OCI-LY1 (cell line): Measurements from ENCODE around the gene NRDC.

Experiments
- EZH2 ChIP-seq: fragments of 200-600 bp; sonication (generic), shearing (Covaris generic); IDR thresholded peaks from 2 replicates; pipeline ENCODE4 v1.8.0; 2017; ENCODE audit warnings: borderline replicate concordance, mixed run types, mild to moderate bottlenecking, antibody characterized with exemption, low read length, moderate library complexity, mixed read lengths
- TF ChIP-seq, protein P1 (sequence below): fragments of 200-600 bp; sonication (generic), shearing (Covaris generic); IDR thresholded peaks from 2 replicates; pipeline ENCODE4 v1.5.1; 2017; ENCODE audit warnings: mild to moderate bottlenecking, antibody characterized with exemption, low read length, moderate library complexity, mixed read lengths

DNA sequence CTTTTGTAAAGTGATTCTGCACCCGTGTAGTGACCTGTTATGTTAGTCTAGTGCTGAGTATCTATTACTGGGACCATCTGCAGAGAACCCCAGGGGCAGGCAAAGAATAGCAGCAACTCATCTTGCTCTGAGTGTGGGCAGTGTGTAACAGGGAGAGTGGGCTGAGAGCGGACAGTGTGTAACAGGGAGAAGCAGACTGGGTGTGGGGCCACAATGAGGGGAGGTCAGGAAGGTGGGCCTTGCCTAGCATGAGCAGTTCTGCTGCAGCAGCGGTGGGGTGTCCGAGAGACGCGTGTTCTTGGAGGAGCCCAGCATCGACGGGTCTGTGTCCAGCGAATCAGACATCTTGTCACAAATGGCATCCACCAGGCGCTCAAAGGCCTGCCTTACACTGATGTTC, 41.2 kb upstream of the NRDC start:
- TF ChIP-seq, protein P1, sequence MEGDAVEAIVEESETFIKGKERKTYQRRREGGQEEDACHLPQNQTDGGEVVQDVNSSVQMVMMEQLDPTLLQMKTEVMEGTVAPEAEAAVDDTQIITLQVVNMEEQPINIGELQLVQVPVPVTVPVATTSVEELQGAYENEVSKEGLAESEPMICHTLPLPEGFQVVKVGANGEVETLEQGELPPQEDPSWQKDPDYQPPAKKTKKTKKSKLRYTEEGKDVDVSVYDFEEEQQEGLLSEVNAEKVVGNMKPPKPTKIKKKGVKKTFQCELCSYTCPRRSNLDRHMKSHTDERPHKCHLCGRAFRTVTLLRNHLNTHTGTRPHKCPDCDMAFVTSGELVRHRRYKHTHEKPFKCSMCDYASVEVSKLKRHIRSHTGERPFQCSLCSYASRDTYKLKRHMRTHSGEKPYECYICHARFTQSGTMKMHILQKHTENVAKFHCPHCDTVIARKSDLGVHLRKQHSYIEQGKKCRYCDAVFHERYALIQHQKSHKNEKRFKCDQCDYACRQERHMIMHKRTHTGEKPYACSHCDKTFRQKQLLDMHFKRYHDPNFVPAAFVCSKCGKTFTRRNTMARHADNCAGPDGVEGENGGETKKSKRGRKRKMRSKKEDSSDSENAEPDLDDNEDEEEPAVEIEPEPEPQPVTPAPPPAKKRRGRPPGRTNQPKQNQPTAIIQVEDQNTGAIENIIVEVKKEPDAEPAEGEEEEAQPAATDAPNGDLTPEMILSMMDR: no peak
- TF ChIP-seq EZH2: no peak
